ENCODE data around the gene UBR1.
"Not testable (repeated sequence)": the region's sequence is repeated elsewhere in the genome, so short reads cannot be mapped to it uniquely, and the experiment has no call there.

UBR1 gene

DNA sequence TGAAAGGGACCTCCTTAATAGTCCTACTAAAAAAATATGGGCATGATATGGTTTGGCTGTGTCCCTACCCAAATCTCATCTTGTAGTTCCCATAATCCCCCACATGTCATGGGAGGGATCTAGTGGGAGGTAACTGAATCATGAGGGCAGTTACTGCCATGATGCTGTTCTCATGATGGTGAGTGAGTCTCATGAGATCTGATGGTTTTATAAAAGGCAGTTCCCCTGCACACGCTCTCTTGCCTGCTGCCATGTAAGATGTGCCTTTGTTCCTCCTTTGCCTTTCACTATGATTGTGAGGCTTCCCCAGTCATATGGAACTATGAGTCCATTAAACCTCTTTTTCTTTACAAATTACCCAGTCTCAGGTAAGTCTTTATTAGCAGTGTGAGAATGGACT lies 211.9 kb downstream of the UBR1 start:
- not testable (repeated sequence) for DNase-seq
